GM12801 (cell line): ENCODE measurements around the gene SMPX.

Experiments used
- TF ChIP-seq, protein P1 (sequence below): IDR thresholded peaks from one replicate; pipeline ENCODE4 v1.5.1; 2011; ENCODE audit warnings: control low read depth; ENCODE audit not compliant: insufficient read length; ENCODE audit errors: extremely low read depth

Gene SMPX

DNA sequence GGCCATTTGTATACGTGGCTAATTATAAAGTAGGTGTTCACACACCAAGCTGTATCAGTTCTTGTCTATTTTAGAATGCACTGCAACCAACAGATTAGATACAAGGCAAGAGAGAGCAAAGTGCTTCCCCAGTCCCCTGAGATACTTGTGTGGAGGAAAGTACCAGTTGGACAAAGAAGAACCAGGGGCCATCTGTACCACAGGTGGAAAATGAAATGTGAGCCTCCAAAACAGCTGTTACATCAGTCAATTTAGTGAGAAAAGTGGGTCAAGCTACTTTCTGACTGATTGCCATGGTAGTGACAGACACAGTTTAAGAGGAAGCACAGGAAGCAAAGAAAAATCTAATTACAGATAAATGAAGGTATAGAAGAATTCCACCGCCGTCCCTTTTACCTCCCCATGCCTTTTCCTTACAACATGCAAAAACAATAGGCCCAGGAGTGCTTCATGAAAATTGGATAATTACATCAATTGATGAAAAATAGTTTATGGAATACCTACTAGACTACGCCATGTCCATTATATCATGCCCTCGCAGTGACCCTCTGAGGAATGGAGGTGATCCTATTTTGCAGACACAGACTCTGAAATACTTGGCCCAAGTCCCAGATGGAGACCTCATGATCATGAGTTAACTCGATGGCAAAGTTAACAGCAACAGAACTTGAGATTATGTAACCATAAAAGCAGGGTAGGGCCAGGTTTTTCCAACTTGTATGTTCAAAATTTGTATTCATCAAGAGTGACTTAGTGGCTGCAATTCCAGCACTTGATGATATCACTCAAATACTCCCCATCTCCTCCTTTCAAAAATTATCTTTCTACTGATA is 15.8 kb downstream of the SMPX start:
- TF ChIP-seq, protein P1, sequence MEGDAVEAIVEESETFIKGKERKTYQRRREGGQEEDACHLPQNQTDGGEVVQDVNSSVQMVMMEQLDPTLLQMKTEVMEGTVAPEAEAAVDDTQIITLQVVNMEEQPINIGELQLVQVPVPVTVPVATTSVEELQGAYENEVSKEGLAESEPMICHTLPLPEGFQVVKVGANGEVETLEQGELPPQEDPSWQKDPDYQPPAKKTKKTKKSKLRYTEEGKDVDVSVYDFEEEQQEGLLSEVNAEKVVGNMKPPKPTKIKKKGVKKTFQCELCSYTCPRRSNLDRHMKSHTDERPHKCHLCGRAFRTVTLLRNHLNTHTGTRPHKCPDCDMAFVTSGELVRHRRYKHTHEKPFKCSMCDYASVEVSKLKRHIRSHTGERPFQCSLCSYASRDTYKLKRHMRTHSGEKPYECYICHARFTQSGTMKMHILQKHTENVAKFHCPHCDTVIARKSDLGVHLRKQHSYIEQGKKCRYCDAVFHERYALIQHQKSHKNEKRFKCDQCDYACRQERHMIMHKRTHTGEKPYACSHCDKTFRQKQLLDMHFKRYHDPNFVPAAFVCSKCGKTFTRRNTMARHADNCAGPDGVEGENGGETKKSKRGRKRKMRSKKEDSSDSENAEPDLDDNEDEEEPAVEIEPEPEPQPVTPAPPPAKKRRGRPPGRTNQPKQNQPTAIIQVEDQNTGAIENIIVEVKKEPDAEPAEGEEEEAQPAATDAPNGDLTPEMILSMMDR, result no peak

DNA sequence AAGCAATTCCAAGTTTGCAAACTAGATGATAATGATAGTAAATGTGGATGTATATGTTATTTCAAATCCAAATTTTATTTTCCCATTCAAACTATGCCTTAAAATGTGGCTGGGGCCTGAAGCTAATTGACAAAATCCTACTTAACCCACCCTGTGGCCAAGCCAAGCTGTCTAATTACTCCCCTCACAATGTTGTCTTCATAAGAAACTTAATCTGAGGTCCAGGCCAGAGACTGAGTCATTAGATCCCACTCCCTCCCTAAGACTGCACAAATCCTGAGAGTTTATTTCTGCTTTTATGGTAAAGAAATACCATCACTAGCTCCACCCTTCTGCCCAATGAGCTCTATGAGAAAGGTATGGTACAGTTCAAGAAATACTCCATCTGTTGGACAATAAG is 16.6 kb downstream of the SMPX start:
- TF ChIP-seq, protein P1, result no peak

DNA sequence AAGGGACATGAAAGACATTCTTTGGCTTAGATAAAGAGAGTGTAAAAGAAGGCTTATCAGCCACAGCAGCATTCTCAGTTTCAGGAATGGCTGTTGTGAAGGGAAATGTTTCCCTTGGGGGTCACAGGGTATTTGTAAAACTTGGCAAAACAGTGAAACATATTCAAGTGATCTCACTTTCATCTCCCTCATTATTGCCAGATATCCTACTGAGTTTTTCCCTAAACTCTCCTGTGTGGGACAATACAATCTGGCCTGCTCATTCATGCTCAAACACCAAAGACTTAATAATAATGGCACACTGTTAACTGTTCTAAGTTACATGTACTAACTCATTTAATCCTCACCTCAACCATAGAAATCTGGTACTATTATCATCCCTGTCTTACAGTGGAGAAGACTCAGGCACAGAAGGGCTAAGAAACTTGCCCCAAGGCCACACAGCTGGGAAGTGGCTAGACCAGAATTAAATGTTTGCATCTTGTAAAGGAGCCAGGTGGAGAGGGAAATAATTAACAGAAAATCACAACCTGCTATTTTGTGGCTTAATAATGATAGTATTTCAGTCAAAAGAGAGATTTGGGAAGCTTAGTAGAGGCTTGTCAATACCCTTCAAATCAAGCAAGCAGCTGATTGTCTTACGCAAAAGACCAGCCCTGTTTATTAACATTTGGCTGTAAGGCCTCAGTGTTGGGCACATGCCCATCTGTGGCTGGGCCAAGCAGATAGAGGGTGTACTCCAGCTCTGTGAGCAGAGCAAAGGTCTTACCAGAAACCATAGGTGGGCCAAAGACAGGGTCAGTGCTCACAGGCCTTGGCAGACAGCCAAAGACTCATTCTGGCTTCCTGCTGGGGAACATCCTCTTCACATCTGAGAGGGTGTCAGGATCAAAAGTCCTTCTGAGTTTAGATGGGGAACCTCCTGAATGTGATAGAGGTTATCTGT is 17.3 kb downstream of the SMPX start:
- TF ChIP-seq, protein P1, result no peak

DNA sequence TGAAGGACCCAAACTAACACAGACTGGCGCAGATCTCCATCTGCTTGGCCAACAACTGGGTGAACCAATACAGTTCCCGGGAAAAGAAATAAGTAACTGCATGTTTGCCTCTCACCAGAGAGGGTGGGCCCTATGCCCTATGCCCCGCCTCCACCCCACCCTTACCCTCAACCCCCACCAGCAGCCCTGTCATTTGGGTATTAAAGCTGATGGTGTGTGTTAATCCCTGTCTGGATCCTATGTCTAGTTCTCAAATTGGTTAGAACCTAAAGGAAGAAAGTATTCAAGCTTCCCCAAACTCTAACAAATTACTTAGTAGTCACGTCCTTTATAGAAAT is 19.0 kb downstream of the SMPX start:
- TF ChIP-seq, protein P1, result no peak

DNA sequence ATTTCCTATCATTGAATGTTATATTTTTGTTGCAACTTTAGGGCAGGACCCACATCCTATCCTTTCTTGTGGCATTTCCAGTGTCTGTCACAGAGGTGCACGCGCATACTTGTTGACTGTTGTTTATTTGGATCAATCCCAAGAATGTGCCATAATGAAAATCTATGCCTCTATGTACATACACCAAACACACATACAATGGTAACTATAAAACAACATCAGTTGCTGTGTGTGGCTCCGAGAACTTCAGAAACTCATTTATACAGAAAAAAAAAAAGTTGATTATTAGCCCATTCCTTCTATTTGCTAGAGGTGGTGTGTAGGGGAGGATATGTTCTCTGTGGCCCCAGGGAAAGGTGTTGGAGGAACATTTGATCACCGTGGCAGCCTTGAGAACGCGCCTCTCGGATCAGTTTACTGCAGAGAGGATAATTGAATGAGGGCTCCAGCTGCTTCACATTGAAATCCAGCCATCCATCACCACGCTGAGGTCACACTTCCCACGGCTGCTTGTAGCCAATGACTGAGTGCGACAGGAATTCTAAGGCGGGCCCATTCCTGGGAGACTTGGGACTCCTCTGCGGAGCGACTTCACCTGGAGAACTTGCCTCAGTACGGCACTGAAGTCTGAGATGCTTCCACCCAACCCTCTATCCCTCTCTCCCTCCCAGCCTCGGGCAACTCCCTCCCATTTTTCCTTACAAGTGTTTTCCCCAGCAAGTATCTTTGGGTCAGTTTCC is 19.5 kb downstream of the SMPX start:
- TF ChIP-seq, protein P1, result no peak

DNA sequence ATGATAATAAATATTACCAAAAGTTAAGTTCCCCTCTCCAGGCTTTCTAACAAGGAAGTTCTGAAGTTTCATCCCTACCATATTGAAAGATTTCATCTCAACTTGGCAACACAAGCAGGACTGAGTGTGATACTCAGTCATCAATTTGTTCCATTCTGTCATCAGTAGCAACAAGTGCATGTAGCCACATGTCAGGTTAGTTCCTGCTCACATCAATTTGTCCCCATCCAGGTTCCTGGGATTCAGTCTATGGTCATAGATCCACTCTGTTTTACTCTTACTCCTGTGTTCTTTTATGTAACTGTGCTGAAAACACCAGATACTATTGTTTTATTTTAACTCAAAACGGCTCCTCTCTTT is 22.2 kb downstream of the SMPX start:
- TF ChIP-seq, protein P1, result no peak
